D721Med (cell line): ENCODE measurements around the gene SAMD13.

Experiments
- DNase-seq: peaks from one replicate; pipeline ENCODE4 v3.0.0; 2011; ENCODE audit warnings: low spot score; ENCODE audit not compliant: insufficient read length
- FAIRE-seq: peaks from 2 replicates; lab custom pipeline; 2011; peaks lifted over from hg19 to GRCh38; lab: Jason Lieb, UNC
- TF ChIP-seq, protein P1 (sequence below): IDR thresholded peaks from 2 replicates; pipeline ENCODE4 v1.5.1; 2012; ENCODE audit warnings: mild to moderate bottlenecking, control low read depth; ENCODE audit not compliant: insufficient read depth; ENCODE audit errors: missing control alignments

Gene SAMD13

DNA sequence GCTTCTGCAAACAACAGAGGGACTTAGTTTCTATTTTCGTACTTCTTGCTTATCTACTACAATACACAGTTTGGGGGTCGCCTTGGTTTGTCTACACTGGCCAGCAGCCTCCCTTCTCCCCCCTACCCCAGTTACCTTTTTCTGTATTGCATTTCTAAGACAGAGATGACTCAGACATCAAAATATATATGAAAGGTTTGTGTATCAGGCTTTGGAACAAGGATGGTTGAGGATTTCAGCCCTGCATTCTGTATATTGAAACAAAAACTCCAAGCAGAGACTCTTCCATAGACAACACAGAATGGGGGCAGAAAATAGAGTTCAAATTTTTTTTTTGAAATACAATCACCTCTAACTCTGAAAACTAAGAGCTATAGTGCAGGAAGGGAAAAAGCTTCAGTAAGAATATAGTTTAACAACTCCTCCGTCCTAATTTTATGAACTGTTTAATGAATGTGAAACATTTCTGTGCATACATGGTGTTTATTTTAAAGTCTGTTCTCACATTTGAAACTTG, 1.9 kb downstream of the SAMD13 start:
- TF ChIP-seq, protein P1, sequence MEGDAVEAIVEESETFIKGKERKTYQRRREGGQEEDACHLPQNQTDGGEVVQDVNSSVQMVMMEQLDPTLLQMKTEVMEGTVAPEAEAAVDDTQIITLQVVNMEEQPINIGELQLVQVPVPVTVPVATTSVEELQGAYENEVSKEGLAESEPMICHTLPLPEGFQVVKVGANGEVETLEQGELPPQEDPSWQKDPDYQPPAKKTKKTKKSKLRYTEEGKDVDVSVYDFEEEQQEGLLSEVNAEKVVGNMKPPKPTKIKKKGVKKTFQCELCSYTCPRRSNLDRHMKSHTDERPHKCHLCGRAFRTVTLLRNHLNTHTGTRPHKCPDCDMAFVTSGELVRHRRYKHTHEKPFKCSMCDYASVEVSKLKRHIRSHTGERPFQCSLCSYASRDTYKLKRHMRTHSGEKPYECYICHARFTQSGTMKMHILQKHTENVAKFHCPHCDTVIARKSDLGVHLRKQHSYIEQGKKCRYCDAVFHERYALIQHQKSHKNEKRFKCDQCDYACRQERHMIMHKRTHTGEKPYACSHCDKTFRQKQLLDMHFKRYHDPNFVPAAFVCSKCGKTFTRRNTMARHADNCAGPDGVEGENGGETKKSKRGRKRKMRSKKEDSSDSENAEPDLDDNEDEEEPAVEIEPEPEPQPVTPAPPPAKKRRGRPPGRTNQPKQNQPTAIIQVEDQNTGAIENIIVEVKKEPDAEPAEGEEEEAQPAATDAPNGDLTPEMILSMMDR: no peak
- DNase-seq (no peak), FAIRE-seq (no peak)

DNA sequence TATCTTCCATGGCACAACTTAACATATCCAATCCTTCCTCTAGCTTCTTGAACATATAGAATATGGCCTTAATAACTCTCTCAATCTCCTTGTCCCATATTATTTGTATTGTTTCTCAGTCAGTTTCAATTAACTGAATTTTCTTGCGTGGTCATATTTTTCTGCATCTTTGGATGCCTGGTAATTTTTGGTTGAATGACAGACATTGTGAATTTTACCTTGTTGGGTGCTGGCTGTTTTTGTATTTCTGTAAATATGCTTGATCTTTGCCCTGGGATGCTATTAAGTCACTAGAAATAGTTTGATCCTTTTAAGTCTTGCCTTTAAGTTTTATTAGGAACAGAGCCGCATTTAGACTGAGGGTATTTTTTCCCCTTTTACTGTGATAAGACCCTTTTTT, 5.9 kb downstream of the SAMD13 start:
- FAIRE-seq (no peak), DNase-seq (no peak)
- TF ChIP-seq, protein P1: no peak

- DNase-seq (no peak), FAIRE-seq (no peak)
- TF ChIP-seq, protein P1: no peak
Measured at GRCh38 chr1:84311296-84311695, 9.8 kb downstream of the SAMD13 start.

GRCh38 chr1:84319662-84320061, 18.2 kb downstream of the SAMD13 start:
- FAIRE-seq (no peak), DNase-seq (no peak)
- TF ChIP-seq, protein P1: no peak

GRCh38 chr1:84327830-84328229, 26.3 kb downstream of the SAMD13 start:
- DNase-seq (no peak), FAIRE-seq (no peak)
- TF ChIP-seq, protein P1: no peak

- DNase-seq: no peak
- FAIRE-seq: no peak
- TF ChIP-seq, protein P1: no peak
Measured at GRCh38 chr1:84330125-84330984, 28.8 kb downstream of the SAMD13 start.

DNA sequence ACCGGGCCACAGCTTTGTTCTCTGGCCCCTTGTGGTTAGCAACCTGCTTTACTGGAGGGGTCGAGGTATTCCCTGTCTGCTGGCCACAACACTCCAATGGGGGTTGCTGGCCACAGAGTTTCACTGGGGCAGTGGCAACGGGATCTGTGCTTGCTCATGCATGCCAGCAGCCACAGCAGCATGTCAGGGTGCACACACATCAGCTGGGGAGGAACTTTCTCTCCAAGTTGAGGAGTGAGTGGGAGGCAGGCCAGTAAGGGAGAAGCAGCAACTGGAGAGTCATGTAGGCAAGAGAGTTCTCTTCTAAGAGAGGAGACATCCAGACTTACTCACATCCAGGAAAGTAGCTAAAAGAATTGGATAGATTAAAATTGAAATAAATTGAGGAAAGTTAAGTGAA, 38.0 kb downstream of the SAMD13 start:
- TF ChIP-seq, protein P1: no peak
- no peak for DNase-seq
- FAIRE-seq: no peak
